PFSK-1 (cell line): ENCODE results near the gene PGLYRP4.

Experiments used
- POLR2AphosphoS5 ChIP-seq: IDR thresholded peaks from 2 replicates; pipeline ENCODE4 v1.6.1; 2012; ENCODE audit warnings: low read depth, mild to moderate bottlenecking, control low read depth, low read length, moderate library complexity
- SIN3A ChIP-seq: IDR thresholded peaks from 2 replicates; pipeline ENCODE4 v1.6.1; 2012; ENCODE audit warnings: mild to moderate bottlenecking, low read length, moderate library complexity, borderline replicate concordance; ENCODE audit not compliant: insufficient read depth
- TAF1 ChIP-seq: IDR thresholded peaks from 2 replicates; pipeline ENCODE4 v1.6.1; 2012; ENCODE audit warnings: low read length, control low read depth, borderline replicate concordance; ENCODE audit not compliant: insufficient read depth
- TF ChIP-seq, protein P1 (sequence below), 2 experiments: IDR thresholded peaks; 2 replicates each; pipeline versions ENCODE4 v1.6.1 to v1.8.0; 2011 to 2012; ENCODE audit warnings: low read depth in 2 of 2, low read length in 2 of 2, control low read depth in 1 of 2, inconsistent platforms in 1 of 2, mild to moderate bottlenecking in 1 of 2, moderate library complexity in 1 of 2; ENCODE audit not compliant: insufficient read depth in 1 of 2

DNA sequence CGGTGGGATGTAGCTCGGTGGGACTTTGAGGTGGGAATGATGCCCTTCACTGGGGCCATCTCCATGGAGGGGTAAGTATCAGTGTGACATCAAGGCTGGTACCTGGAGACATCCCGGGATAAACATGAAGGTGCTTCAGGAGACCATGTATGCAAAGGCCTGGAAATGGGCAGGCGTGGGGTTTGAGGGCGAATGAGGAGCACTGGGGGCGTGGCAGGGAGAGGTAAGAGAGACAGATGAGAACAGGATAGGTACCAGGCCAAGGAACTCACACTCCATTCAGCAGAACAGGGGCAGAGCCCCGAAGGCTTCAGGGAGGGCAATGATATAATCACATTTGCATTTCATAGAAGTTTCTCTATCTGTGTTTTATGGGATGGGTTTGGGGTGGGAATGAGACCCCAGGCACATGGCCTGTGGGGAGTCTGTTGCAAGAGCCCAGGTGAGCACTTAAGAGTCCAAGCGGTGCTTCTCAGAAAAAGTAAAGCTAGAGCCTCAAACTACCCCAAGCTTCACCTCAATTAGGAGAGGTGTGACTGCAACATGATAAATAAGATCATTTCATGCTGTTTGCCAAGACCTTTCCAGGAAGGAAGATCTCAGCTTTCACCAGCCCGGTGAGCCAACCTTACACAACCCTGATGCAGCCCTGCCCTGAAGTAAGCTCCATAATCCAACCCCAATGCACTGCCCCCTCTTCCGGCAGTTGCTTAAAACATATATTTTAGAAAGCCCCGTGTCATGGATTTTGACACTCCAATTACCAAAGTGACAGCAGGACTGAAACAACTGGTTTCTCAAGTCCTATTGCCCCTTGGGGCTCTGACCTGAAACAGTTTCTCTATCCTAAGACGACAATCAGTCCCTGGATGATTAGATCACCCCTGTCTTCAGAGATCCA, 16.4 kb upstream of the PGLYRP4 start:
- TF ChIP-seq POLR2AphosphoS5 (no peak), TAF1 (no peak), SIN3A (no peak)
- TF ChIP-seq, protein P1, sequence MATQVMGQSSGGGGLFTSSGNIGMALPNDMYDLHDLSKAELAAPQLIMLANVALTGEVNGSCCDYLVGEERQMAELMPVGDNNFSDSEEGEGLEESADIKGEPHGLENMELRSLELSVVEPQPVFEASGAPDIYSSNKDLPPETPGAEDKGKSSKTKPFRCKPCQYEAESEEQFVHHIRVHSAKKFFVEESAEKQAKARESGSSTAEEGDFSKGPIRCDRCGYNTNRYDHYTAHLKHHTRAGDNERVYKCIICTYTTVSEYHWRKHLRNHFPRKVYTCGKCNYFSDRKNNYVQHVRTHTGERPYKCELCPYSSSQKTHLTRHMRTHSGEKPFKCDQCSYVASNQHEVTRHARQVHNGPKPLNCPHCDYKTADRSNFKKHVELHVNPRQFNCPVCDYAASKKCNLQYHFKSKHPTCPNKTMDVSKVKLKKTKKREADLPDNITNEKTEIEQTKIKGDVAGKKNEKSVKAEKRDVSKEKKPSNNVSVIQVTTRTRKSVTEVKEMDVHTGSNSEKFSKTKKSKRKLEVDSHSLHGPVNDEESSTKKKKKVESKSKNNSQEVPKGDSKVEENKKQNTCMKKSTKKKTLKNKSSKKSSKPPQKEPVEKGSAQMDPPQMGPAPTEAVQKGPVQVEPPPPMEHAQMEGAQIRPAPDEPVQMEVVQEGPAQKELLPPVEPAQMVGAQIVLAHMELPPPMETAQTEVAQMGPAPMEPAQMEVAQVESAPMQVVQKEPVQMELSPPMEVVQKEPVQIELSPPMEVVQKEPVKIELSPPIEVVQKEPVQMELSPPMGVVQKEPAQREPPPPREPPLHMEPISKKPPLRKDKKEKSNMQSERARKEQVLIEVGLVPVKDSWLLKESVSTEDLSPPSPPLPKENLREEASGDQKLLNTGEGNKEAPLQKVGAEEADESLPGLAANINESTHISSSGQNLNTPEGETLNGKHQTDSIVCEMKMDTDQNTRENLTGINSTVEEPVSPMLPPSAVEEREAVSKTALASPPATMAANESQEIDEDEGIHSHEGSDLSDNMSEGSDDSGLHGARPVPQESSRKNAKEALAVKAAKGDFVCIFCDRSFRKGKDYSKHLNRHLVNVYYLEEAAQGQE (IDR thresholded peaks at IDR 0.05; ENCODE audit: insufficient read depth in 1 of 2, low read depth in 2 of 2, low read length in 2 of 2), result no peak
